Neuronal stem cell (in vitro differentiated cells): ENCODE measurements around the gene FCN3.

Experiments used
- DNase-seq: peaks from one replicate; pipeline ENCODE4 v3.0.0-alpha.2; 2013; ENCODE audit warnings: low spot score
- H2AFZ ChIP-seq: one replicate; pipeline ENCODE4 v1.6.1; 2013; ENCODE audit warnings: mild to moderate bottlenecking, low read length, inconsistent platforms
- H2AK5ac ChIP-seq: 2 replicates; pipeline ENCODE4 v1.6.1; 2013; ENCODE audit warnings: low read depth, mild to moderate bottlenecking, inconsistent platforms, low read length, moderate library complexity, mixed read lengths
- H2BK120ac ChIP-seq: 2 replicates; pipeline ENCODE4 v1.6.1; 2013; ENCODE audit warnings: low read depth, mild to moderate bottlenecking, inconsistent platforms, low read length, moderate library complexity, mixed read lengths
- H2BK12ac ChIP-seq: one replicate; pipeline ENCODE4 v1.6.1; 2013; ENCODE audit warnings: low read length, inconsistent platforms
- H2BK15ac ChIP-seq: 2 replicates; pipeline ENCODE4 v1.6.1; 2013; ENCODE audit warnings: mild to moderate bottlenecking, low read length, inconsistent platforms, mixed read lengths
- H2BK5ac ChIP-seq: one replicate; pipeline ENCODE4 v1.6.1; 2013; ENCODE audit warnings: inconsistent platforms, mild to moderate bottlenecking, low read length, moderate library complexity
- H3K14ac ChIP-seq: one replicate; pipeline ENCODE4 v1.6.1; 2013; ENCODE audit warnings: low read length, inconsistent platforms
- H3K18ac ChIP-seq: 2 replicates; pipeline ENCODE4 v1.6.1; 2013; ENCODE audit warnings: low read length, inconsistent platforms
- H3K23ac ChIP-seq: 2 replicates; pipeline ENCODE4 v1.6.1; 2013; ENCODE audit warnings: low read depth, mild to moderate bottlenecking, mixed read lengths, low read length, inconsistent platforms; ENCODE audit not compliant: poor library complexity
- H3K27ac ChIP-seq: replicated peaks from 3 replicates; pipeline ENCODE4 v1.5.1; 2013; ENCODE audit warnings: low read length, inconsistent platforms
- H3K27me3 ChIP-seq, 3 experiments: 2 replicates each; pipeline ENCODE4 v1.6.1; 2013; ENCODE audit warnings: low read length in 3 of 3, mild to moderate bottlenecking in 2 of 3, inconsistent platforms in 1 of 3, low read depth in 1 of 3, mixed read lengths in 1 of 3, moderate library complexity in 1 of 3; ENCODE audit not compliant: control insufficient read depth in 3 of 3, insufficient read depth in 3 of 3
- H3K36me3 ChIP-seq, 2 donors: replicated peaks in 1 of 2; 2 replicates each; pipeline ENCODE4 v1.6.1; 2013; ENCODE audit warnings: low read length in 2 of 2; ENCODE audit not compliant: control insufficient read depth in 2 of 2, insufficient read depth in 2 of 2
- H3K4ac ChIP-seq: 2 replicates; pipeline ENCODE4 v1.6.1; 2013; ENCODE audit warnings: inconsistent platforms, mild to moderate bottlenecking, low read length, moderate library complexity
- H3K4me1 ChIP-seq, 2 donors: 1 replicate in 1 of 2; 2 replicates in 1 of 2; pipeline ENCODE4 v1.6.1; 2013; ENCODE audit warnings: low read length in 2 of 2, low read depth in 1 of 2; ENCODE audit not compliant: control insufficient read depth in 2 of 2, insufficient read depth in 1 of 2
- H3K4me2 ChIP-seq: one replicate; pipeline ENCODE4 v1.6.1; 2013; ENCODE audit warnings: mild to moderate bottlenecking, low read length, inconsistent platforms; ENCODE audit not compliant: insufficient read depth, poor library complexity, severe bottlenecking
- H3K4me3 ChIP-seq, 2 donors: 2 replicates each; pipeline ENCODE4 v1.5.1; 2013; ENCODE audit warnings: low read length in 2 of 2, mild to moderate bottlenecking in 2 of 2, inconsistent platforms in 1 of 2, moderate library complexity in 1 of 2
- H3K79me1 ChIP-seq: one replicate; pipeline ENCODE4 v1.6.1; 2013; ENCODE audit warnings: low read depth, mild to moderate bottlenecking, inconsistent platforms, low read length, moderate library complexity
- H3K9ac ChIP-seq: one replicate; pipeline ENCODE4 v1.6.1; 2013; ENCODE audit warnings: mild to moderate bottlenecking, low read depth, low read length, inconsistent platforms; ENCODE audit not compliant: poor library complexity
- H3K9me3 ChIP-seq, 2 donors: replicated peaks in 1 of 2; 2 replicates each; pipeline versions ENCODE3 to v1.6.1; 2013; ENCODE audit warnings: low read length in 2 of 2, mild to moderate bottlenecking in 2 of 2, inconsistent platforms in 1 of 2, low read depth in 1 of 2, mixed read lengths in 1 of 2, moderate library complexity in 1 of 2; ENCODE audit not compliant: control insufficient read depth in 2 of 2, insufficient read depth in 1 of 2
- H4K8ac ChIP-seq: one replicate; pipeline ENCODE4 v1.6.1; 2013; ENCODE audit warnings: low read depth, mild to moderate bottlenecking, inconsistent platforms, low read length, moderate library complexity
- H4K91ac ChIP-seq: one replicate; pipeline ENCODE4 v1.6.1; 2013; ENCODE audit warnings: low read length, low read depth, mild to moderate bottlenecking, inconsistent platforms; ENCODE audit not compliant: poor library complexity
- WGBS, 2 donors: extraction: QIAGEN DNeasy Blood & Tissue Kit; methylation state at CpG; one replicate each; pipeline ENCODE4 v1.1.7; 2013; ENCODE audit warnings: missing lambda C conversion rate in 2 of 2, mixed read lengths in 1 of 2; ENCODE audit not compliant: insufficient read length in 2 of 2, insufficient replicate concordance in 1 of 2; ENCODE audit errors: extremely low coverage in 2 of 2; 5-methylcytosine and 5-hydroxymethylcytosine counted together

Gene FCN3

DNA sequence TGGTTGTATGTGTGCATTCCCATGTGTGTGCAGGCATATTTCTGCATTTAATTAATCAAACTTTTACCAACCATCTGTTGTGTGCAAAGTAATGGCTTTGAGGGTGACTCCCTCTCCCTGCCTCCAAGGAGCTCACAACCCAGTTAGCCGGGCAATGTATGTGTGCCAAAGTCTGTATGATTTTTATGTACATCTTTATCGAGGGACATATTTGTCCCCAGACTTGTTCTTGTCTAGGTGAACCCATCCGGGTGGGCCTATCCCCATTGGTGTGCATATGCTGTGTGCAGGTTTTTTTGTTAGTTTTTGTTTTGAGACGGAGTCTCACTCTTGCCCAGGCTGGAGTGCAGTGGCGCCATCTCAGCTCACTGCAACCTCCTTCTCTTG is 31.0 kb downstream of the FCN3 start:
- H3K36me3 ChIP-seq = peaks cover 0 to 3% of the 10 kb centered on the region in 2 donors
- H2BK120ac ChIP-seq = no peak overlapping the region
- H3K14ac ChIP-seq = no peak overlapping the region
- no peak overlapping the region for H3K18ac ChIP-seq
- peak overlapping the region; percentile 38 for H4K91ac ChIP-seq
- no peak overlapping the region for H2AFZ ChIP-seq
- H3K27ac ChIP-seq = no peak overlapping the region
- DNase-seq = no peak
- H3K79me1 ChIP-seq = no peaks in the 10 kb centered on the region
- H2AK5ac ChIP-seq = no peak overlapping the region
- no peaks in the 10 kb centered on the region for H3K27me3 ChIP-seq
- no peak overlapping the region for H2BK15ac ChIP-seq
- no peak overlapping the region for H4K8ac ChIP-seq
- H3K4me3 ChIP-seq = no peak overlapping the region
- H3K23ac ChIP-seq = peak overlapping the region; percentile 80
- no peak overlapping the region for H3K9ac ChIP-seq
- no peak overlapping the region for H2BK5ac ChIP-seq
- no peak overlapping the region for H3K4ac ChIP-seq
- no peak overlapping the region for H3K4me2 ChIP-seq
- WGBS, 2 donors = no CpG with 5 or more reads among the region's 5 CpGs
- no peaks in the 10 kb centered on the region for H3K9me3 ChIP-seq
- peaks cover 36 to 37% of the 10 kb centered on the region in 2 donors for H3K4me1 ChIP-seq
- no peak overlapping the region for H2BK12ac ChIP-seq

DNA sequence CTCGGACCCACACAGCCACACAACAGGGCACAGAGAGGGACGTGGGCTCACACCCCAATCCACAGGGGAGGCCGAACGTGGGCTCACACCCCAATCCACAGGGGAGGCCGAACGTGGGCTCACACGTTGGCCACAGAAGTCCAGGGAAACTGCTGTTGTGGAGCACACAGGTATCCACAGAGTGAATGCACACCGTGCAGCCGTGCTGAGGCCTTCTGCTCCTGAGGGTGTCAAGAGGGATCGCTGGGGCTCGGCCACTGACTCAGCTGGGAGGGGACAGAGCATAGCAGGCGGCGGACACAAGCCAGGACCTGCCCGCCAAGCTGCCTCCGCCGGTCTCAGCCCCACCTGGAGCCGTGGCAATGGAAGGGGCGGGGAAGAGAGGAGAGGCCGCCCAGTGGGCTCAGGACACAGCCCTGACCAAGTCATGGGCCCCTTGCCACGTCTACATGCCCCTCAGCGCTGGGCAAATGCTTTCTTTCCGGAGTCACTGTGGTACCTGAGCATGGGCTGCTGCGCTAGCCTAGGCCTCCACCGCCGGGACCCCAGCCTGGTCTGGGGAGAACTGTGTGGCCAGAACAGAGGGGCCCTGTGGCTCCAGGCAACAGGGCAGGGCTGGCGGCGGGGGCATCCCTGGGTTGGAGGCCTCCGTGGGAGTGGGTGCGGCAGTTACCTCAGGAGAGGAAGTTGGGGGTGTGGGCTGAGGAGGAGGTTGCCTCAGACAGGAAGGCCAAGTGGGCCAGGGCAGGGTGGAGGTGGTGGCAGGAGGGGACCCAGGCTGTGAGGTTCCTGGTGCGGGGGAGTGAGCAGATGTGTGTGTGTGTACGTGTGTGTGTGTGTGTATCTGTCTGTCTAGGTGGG is 31.6 kb downstream of the FCN3 start:
- peak overlapping the region; percentile 92 for H3K18ac ChIP-seq
- peak overlapping the region; percentile 16 for H3K27ac ChIP-seq
- peaks cover 37 to 40% of the 10 kb centered on the region in 2 donors for H3K4me1 ChIP-seq
- peak overlapping the region; percentile 80 for H3K23ac ChIP-seq
- peak overlapping the region; percentile 27 for H2BK5ac ChIP-seq
- H3K9me3 ChIP-seq = no peaks in the 10 kb centered on the region
- peak overlapping the region; percentile 10 for H2BK120ac ChIP-seq
- no peak overlapping the region for H4K8ac ChIP-seq
- no peak for DNase-seq
- no peaks in the 10 kb centered on the region for H3K27me3 ChIP-seq
- no CpG with 5 or more reads among the region's 31 CpGs for WGBS, 2 donors
- H2AK5ac ChIP-seq = peak overlapping the region; percentile 58
- peak overlapping the region in 1 of 2 donors; percentile 37 for H3K4me3 ChIP-seq
- H3K14ac ChIP-seq = peak overlapping the region; percentile 90
- peak overlapping the region; percentile 15 for H3K9ac ChIP-seq
- peak overlapping the region; percentile 95 for H2BK15ac ChIP-seq
- peaks cover 0 to 3% of the 10 kb centered on the region in 2 donors for H3K36me3 ChIP-seq
- H3K79me1 ChIP-seq = no peaks in the 10 kb centered on the region
- H2AFZ ChIP-seq = peak overlapping the region; percentile 72
- peak overlapping the region; percentile 47 for H4K91ac ChIP-seq
- H2BK12ac ChIP-seq = peak overlapping the region; percentile 91
- peak overlapping the region; percentile 57 for H3K4ac ChIP-seq
- H3K4me2 ChIP-seq = no peak overlapping the region

DNA sequence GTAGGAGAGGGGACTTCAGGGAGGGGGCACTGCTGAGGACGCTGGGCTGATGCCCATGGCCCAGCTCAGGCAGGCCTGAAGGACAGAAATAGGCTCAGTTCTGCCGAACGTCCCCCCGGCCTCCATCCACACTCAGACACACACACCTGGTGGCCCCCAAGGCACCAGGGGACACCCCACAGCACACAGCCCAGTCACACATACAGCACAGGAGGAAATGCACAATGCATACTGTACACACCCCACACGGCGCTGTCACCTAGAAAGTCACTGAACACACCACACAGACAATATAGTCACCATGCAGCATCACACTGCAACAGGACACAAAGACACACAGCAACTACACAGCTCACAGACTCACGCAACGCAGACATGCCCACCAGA is 32.2 kb downstream of the FCN3 start:
- peak overlapping the region; percentile 58 for H2AK5ac ChIP-seq
- no peak for DNase-seq
- H4K8ac ChIP-seq = no peak overlapping the region
- no peaks in the 10 kb centered on the region for H3K9me3 ChIP-seq
- H3K4ac ChIP-seq = peak overlapping the region; percentile 57
- H4K91ac ChIP-seq = peak overlapping the region; percentile 47
- no CpG with 5 or more reads among the region's 8 CpGs for WGBS, 2 donors
- no peaks in the 10 kb centered on the region for H3K79me1 ChIP-seq
- peaks cover 0 to 3% of the 10 kb centered on the region in 2 donors for H3K36me3 ChIP-seq
- H2BK12ac ChIP-seq = peak overlapping the region; percentile 91
- peak overlapping the region; percentile 80 for H3K23ac ChIP-seq
- H3K4me1 ChIP-seq = peaks cover 37 to 40% of the 10 kb centered on the region in 2 donors
- peak overlapping the region; percentile 92 for H3K18ac ChIP-seq
- H2BK15ac ChIP-seq = peak overlapping the region; percentile 95
- H3K14ac ChIP-seq = peak overlapping the region; percentile 26
- no peak overlapping the region for H3K4me2 ChIP-seq
- no peak overlapping the region for H3K27ac ChIP-seq
- H2BK5ac ChIP-seq = peak overlapping the region; percentile 27
- peak overlapping the region; percentile 53 for H3K9ac ChIP-seq
- H2BK120ac ChIP-seq = peak overlapping the region; percentile 10
- no peaks in the 10 kb centered on the region for H3K27me3 ChIP-seq
- peak overlapping the region; percentile 72 for H2AFZ ChIP-seq
- H3K4me3 ChIP-seq = peak overlapping the region in 1 of 2 donors; percentile 69

DNA sequence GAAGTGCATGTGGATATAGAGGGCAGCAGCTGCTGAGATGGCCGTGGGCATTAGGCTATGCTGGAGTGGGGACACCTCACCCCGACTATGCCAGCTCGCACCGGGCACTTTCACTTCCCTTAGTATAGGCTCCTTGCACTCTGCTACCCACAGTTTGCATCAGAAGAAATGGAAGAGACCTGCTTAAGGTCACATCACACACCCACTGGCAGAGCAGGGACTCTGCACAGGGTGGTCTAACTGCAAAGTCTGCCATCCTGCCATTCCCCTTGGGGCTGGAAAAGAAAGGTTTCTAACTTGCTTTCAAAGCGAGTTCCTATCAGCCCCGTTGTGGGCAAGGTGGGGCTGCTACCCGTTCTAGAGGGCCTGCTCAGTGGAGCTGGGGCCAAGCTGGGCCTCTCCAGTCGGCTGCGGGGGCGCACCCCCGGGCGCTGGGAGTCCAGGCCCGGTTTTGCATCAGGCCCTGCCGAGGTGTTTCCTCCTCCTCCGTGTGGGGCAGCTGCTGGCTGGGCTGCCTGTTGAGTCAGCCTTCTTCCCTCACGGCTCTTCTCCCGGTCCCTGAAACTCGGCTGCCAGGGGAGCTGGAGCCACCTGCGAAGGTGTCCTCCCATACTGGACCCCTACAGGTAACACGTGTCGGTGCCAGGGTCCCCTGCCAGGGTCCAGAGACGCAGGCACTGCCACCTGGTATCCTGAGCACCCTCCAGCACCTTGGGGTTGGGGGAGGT is 32.9 kb downstream of the FCN3 start, which contains the start of gene SYTL1:
Gene SYTL1, plus strand, starts transcription at position 498 of the 728 bp plus-strand sequence. CDS start 3,313 bp downstream, outside the sequence.
- Histone ChIP-seq H4K91ac (peak within 1 kb of the TSS; percentile 47), H3K36me3 (peaks cover 2 to 3% of the 10 kb centered on the region in 2 donors), H3K4me3 (peak within 1 kb of the TSS; percentile 24 to 69), H3K27ac (peak within 1 kb of the TSS; percentile 16), H4K8ac (no peak within 1 kb of the TSS), H3K4me1 (peaks cover 37 to 40% of the 10 kb centered on the region in 2 donors), H3K23ac (peak within 1 kb of the TSS; percentile 80), H3K18ac (peak within 1 kb of the TSS; percentile 92), H3K9ac (peak within 1 kb of the TSS; percentile 53), H3K79me1 (no peaks in the 10 kb centered on the region), H2BK15ac (peak within 1 kb of the TSS; percentile 95), H2BK5ac (peak within 1 kb of the TSS; percentile 27), H3K9me3 (no peaks in the 10 kb centered on the region), H3K27me3 (no peaks in the 10 kb centered on the region), H2AK5ac (peak within 1 kb of the TSS; percentile 58), H2BK12ac (peak within 1 kb of the TSS; percentile 91), H3K4me2 (peak within 1 kb of the TSS; percentile 63), H2AFZ (peak within 1 kb of the TSS; percentile 72), H3K4ac (peak within 1 kb of the TSS; percentile 62), H3K14ac (peak within 1 kb of the TSS; percentile 90), H2BK120ac (peak within 1 kb of the TSS; percentile 10)
- no CpG with 5 or more reads among the region's 22 CpGs for WGBS, 2 donors
- no peak for DNase-seq
